AG10803 (cell line): ENCODE measurements around the gene AMBRA1.
"Not testable (repeated sequence)": the region's sequence is repeated elsewhere in the genome, so short reads cannot be mapped to it uniquely, and the experiment has no call there.

Experiments used
- DNase-seq: peaks from one replicate; pipeline ENCODE4 v3.0.0; 2010; ENCODE audit warnings: low read depth
- H3K4me3 ChIP-seq: 2 replicates; pipeline ENCODE4 v1.5.1; 2011; ENCODE audit warnings: mild to moderate bottlenecking, low read length, control low read depth
- TF ChIP-seq, protein P1 (sequence below): conservative IDR thresholded peaks from 2 replicates; pipeline ENCODE4 v1.5.1; 2011; ENCODE audit warnings: mild to moderate bottlenecking, low read length, control low read depth, inconsistent platforms

AMBRA1 gene

DNA sequence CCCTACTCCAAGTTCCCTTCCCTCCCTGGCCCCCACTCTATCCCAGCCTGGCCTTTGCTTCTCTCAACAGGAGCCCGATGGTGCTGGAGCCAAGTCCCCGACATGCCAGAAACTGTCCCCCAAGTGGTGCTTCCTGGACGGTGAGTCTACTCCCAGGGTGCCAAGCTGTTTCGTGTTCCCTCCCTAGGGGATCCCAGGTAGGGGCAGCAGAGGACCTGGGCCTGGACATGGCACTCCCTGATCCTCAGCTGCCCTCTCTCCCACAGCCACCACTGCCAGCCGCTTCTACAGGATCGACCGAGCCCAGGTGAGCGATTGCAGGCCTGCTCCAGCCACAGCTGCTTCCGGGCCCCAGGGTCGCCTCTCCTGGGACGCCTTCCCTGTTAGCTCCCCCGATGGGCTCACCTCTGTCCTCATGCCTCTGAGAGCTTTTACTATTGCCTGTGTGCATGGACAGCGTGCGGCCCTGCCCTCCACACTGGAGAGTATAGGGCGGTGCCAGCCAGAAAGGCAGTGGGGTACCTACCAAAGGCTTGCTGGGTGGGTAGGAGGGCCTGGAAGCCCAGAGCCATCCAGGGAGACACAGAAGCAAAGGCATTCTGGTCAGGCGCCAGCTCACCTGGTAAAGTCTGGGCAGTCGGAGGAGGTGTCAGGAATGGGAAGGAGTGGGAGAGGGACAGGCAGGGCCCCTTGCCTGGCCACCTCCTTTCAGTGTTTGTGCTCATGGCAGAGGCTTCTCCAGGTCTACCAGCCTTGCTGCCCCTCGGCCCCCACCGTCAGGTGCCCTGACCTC lies 217.4 kb downstream of the AMBRA1 start:
- DNase-seq, result no peak
- no peak overlapping the region for H3K4me3 ChIP-seq
- TF ChIP-seq, protein P1, sequence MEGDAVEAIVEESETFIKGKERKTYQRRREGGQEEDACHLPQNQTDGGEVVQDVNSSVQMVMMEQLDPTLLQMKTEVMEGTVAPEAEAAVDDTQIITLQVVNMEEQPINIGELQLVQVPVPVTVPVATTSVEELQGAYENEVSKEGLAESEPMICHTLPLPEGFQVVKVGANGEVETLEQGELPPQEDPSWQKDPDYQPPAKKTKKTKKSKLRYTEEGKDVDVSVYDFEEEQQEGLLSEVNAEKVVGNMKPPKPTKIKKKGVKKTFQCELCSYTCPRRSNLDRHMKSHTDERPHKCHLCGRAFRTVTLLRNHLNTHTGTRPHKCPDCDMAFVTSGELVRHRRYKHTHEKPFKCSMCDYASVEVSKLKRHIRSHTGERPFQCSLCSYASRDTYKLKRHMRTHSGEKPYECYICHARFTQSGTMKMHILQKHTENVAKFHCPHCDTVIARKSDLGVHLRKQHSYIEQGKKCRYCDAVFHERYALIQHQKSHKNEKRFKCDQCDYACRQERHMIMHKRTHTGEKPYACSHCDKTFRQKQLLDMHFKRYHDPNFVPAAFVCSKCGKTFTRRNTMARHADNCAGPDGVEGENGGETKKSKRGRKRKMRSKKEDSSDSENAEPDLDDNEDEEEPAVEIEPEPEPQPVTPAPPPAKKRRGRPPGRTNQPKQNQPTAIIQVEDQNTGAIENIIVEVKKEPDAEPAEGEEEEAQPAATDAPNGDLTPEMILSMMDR, result no peak

DNA sequence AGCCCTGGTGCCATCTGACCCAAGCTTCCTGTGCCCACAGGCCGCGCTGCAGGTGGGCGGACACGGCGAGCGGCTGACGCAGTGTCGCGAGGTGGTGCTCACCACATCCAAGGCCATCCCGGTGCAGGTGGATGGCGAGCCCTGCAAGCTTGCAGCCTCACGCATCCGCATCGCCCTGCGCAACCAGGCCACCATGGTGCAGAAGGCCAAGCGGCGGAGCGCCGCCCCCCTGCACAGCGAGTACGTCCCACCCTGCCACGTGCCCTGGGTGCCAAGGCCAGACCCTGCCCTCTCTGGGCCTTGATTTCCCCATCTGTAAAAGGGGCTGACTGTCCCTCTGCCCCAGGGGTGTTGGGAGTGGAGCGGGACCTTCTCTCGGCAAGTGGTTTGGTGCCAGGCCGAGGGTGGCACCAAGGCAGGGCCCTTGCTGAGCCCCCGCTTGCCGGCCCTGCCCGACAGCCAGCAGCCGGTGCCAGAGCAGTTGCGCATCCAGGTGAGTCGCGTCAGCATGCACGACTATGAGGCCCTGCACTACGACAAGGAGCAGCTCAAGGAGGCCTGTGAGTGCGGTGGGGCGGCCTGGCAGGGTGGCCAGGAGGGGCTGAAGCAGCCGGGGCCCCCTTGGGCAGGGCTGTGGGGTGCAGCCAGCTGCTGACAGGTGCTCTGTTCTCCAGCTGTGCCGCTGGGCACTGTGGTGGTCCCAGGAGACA lies 218.3 kb downstream of the AMBRA1 start:
- TF ChIP-seq, protein P1, result no peak
- no peak overlapping the region for H3K4me3 ChIP-seq

DNA sequence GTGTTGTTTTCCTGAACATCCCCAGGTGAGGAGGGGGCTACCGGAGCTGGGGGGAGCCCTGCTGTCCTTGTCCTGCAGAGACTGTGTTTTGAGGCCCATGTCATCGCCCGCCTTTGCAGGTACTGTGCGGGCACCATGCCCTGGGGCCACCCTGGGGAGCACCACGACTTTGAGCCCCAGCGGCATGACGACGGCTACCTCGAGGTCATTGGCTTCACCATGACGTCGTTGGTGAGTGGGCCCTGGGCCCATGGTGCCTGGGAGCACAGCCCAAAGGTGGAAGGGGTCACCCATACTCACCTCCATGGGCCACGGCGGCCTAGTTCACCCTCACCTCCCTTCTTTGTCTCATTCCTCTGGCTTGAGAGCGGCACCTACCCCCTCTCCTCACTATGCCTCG lies 219.0 kb downstream of the AMBRA1 start:
- no peak for DNase-seq
- TF ChIP-seq, protein P1, result no peak
- no peak overlapping the region for H3K4me3 ChIP-seq

More for the DNA sequence above, 218.3 kb downstream of the AMBRA1 start:
- no peak for DNase-seq

DNA sequence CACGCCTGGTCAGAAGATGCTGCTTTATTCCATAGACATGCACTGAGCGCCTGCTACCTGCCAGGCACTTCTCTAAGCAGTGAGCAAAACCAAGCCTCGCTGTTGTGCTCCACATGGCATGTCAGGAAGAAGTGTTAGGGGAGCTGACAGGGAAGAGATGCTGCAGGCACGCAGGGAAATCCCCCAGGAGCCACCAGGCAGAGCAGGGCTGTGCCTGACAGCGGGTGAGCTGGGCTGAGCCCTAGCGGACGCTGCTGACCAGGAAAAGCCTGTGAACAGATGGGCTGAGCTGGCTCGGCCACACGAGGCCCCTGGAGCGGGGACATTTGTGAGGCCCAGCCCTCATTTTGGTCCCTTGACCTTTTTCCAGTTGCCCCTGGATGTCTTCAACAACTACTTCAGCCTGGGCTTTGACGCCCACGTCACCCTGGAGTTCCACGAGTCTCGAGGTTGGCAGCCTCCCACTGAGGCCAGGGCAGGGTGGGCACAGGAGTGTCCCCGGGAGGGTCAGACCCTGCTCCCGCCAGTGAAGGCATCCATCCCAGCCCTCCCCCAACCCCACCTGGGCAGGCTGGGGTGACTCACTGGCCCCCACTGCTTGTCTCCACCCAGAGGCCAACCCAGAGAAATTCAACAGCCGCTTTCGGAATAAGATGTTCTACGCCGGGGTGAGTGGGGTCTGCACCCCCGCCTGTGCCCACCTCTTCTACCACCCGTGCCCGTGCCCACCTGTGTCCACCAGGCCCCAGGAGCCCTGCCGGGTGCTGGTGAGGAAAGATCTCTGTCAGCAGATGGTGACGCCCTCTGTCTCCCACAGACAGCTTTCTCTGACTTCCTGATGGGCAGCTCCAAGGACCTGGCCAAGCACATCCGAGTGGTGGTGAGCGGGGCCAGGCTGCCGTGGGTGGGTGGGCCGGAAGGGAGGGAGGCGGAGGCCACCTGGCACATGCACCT lies 219.8 kb downstream of the AMBRA1 start:
- TF ChIP-seq, protein P1, result no peak
- no peak for DNase-seq
- H3K4me3 ChIP-seq, result no peak overlapping the region

DNA sequence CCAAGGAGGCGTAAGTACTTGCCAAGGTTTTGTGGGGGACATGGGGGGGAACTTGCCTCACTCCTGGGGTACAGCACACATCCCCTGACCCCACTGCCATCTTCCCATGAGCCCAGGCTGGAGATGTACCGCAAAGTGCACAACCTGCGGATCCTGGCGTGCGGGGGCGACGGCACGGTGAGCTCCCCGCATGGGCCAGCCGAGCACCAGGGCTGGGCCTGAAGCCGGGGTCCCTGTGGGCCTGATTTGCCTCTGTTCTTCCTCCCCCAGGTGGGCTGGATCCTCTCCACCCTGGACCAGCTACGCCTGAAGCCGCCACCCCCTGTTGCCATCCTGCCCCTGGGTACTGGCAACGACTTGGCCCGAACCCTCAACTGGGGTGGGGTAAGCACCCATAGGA lies 221.3 kb downstream of the AMBRA1 start:
- DNase-seq, H3K4me3 ChIP-seq: not testable (repeated sequence)

DNA sequence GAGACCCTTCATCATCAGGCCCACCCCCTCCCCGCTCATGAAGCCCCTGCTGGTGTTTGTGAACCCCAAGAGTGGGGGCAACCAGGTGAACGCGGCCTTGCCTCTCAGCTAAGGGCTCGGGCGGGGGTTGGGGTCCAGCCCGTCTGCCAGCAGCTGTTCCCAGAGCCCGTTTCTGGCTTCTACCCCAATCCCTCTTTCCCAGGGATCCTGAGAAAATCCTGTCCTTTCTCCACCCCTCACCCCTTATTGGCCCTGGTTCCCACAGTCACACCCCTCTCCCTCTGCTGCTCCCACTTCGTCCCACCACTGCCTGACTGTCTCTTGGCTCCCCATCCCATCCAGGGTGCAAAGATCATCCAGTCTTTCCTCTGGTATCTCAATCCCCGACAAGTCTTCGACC lies 221.7 kb downstream of the AMBRA1 start:
- no peak for DNase-seq
- no peak overlapping the region for H3K4me3 ChIP-seq
- TF ChIP-seq, protein P1, result no peak

DNA sequence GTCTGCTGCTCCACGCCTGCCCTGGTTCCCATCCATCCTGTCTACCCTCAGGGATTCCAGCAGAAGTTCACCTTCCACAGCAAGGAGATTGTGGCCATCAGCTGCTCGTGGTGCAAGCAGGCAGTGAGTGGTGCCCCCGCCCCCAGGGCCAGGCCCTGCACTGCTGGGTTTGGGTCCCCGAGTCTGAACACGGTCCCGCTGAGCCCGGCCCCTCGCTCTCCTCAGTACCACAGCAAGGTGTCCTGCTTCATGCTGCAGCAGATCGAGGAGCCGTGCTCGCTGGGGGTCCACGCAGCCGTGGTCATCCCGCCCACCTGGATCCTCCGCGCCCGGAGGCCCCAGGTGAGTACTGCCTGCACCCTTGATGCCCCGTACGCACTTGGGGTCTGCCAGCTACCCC lies 222.6 kb downstream of the AMBRA1 start:
- not testable (repeated sequence) for H3K4me3 ChIP-seq, DNase-seq
